ENCODE data around the gene TTC21A.

DNA sequence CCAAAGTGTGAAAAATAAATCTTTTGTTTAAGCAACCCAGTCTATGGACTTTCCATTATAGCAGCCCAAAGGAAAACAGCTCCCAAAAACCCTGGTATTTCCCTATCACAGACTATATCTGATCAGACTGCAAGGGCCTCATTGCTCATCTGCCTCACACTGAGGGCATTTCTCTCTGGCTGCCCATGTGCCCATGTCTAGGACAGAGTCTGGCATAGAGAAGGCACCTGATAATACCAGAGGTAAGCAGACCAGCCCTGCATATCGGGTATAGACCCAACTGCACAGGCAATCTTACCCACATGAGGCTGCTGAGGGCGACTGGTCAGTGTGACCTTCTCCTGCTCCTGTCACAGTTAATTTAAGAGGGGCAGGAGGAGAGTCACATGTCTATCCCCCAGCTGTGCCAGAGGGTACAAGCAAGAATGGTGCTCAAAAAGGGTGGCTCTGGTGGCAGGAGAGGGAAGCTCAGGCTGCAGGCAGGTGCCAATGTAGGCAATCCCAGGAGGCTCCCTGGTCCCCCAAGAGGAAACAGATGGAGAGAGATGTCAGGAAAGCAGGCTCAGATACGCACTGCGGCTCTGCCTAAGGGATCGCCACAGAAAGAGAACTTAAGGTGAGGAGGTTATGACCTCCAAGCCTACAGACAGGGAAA lies 42.8 kb downstream of the TTC21A start:
- no peak for TF ChIP-seq POLR2A (IDR thresholded peaks at IDR 0.05)
- TF ChIP-seq, protein P1, sequence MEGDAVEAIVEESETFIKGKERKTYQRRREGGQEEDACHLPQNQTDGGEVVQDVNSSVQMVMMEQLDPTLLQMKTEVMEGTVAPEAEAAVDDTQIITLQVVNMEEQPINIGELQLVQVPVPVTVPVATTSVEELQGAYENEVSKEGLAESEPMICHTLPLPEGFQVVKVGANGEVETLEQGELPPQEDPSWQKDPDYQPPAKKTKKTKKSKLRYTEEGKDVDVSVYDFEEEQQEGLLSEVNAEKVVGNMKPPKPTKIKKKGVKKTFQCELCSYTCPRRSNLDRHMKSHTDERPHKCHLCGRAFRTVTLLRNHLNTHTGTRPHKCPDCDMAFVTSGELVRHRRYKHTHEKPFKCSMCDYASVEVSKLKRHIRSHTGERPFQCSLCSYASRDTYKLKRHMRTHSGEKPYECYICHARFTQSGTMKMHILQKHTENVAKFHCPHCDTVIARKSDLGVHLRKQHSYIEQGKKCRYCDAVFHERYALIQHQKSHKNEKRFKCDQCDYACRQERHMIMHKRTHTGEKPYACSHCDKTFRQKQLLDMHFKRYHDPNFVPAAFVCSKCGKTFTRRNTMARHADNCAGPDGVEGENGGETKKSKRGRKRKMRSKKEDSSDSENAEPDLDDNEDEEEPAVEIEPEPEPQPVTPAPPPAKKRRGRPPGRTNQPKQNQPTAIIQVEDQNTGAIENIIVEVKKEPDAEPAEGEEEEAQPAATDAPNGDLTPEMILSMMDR (IDR thresholded peaks at IDR 0.05) = no peak
